C4-2B (cell line): ENCODE data around the gene TSPAN18.

ENCODE experiments used
- ZFX ChIP-seq: fragments of 450-650 bp; IDR thresholded peaks from 2 replicates; pipeline ENCODE4 v1.6.1; 2017
- TF ChIP-seq, protein P1 (sequence below): fragments of 450-650 bp; conservative IDR thresholded peaks from 2 replicates; pipeline ENCODE4 v1.5.1; 2017; ENCODE audit warnings: mild to moderate bottlenecking

- TF ChIP-seq, protein P1, sequence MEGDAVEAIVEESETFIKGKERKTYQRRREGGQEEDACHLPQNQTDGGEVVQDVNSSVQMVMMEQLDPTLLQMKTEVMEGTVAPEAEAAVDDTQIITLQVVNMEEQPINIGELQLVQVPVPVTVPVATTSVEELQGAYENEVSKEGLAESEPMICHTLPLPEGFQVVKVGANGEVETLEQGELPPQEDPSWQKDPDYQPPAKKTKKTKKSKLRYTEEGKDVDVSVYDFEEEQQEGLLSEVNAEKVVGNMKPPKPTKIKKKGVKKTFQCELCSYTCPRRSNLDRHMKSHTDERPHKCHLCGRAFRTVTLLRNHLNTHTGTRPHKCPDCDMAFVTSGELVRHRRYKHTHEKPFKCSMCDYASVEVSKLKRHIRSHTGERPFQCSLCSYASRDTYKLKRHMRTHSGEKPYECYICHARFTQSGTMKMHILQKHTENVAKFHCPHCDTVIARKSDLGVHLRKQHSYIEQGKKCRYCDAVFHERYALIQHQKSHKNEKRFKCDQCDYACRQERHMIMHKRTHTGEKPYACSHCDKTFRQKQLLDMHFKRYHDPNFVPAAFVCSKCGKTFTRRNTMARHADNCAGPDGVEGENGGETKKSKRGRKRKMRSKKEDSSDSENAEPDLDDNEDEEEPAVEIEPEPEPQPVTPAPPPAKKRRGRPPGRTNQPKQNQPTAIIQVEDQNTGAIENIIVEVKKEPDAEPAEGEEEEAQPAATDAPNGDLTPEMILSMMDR, result no peak
- TF ChIP-seq ZFX, result no peak
Observed at GRCh38 chr11:44945666-44946065, 218.9 kb downstream of the TSPAN18 start.
